Ectodermal cell (in vitro differentiated cells): Measurements from ENCODE around the gene CNTRL.
A peak's percentile ranks its signal among the peaks of the same experiment; 100 is the strongest.
"Not testable (repeated sequence)": the region's sequence is repeated elsewhere in the genome, so short reads cannot be mapped to it uniquely, and the experiment has no call there.

Experiments
- H3K27ac ChIP-seq: 2 replicates; pipeline ENCODE4 v1.7.0; 2013; ENCODE audit warnings: mild to moderate bottlenecking, low read depth, low read length; ENCODE audit not compliant: insufficient read depth, poor library complexity, severe bottlenecking
- H3K27me3 ChIP-seq: 2 replicates; pipeline ENCODE4 v1.7.0; 2013; ENCODE audit warnings: mild to moderate bottlenecking, low read length; ENCODE audit not compliant: insufficient read depth, control insufficient read depth, poor library complexity, severe bottlenecking
- H3K36me3 ChIP-seq: one replicate; pipeline ENCODE4 v1.7.0; 2013; ENCODE audit warnings: low read length; ENCODE audit not compliant: control insufficient read depth, insufficient read depth
- H3K4me1 ChIP-seq: one replicate; pipeline ENCODE4 v1.7.0; 2013; ENCODE audit warnings: low read length; ENCODE audit not compliant: control insufficient read depth, insufficient read depth
- H3K4me3 ChIP-seq: 2 replicates; pipeline ENCODE4 v1.7.0; 2013; ENCODE audit warnings: low read depth, low read length, control low read depth; ENCODE audit not compliant: insufficient read depth
- H3K9me3 ChIP-seq: 2 replicates; pipeline ENCODE4 v1.7.0; 2013; ENCODE audit warnings: mild to moderate bottlenecking, low read length, moderate library complexity; ENCODE audit not compliant: control insufficient read depth
- WGBS, 2 experiments: methylation state at CpG; one replicate each; pipeline ENCODE4 v1.1.7; 2013; ENCODE audit warnings: missing lambda C conversion rate in 2 of 2; 5-methylcytosine and 5-hydroxymethylcytosine counted together

CNTRL gene

DNA sequence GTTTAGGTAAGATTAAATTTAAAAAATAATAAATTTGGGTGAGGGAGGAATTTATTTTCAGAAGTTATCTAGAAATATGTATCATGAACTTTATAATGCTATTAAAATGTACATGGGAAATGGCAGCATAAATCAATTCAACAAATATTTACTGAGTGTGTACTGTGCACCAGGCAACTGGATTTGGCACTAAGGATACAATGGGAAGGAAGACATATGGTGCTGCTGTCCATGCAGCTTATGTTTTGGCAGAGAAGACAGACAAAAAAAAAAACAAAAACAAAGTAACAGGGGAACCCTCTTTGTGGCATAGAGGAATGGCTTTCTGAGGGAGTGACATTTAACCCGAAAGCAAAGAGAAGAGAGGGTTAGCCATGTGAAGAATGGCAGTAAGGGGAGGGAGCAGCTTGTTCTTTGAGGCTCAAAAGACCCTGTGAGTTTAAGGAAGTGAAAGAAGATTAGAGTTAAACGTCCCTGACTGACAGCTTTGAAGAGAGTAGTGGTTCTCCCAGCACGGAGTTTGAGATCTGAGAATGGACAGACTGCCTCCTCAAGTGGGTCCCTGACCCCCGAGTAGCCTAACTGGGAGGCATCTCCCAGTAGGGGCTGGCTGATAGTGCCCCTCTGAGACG lies 23.9 kb downstream of the CNTRL start:
- peaks cover 6% of the 10 kb centered on the region for H3K36me3 ChIP-seq
- H3K9me3 ChIP-seq = no peaks in the 10 kb centered on the region
- no peaks in the 10 kb centered on the region for H3K27me3 ChIP-seq
- H3K4me1 ChIP-seq = no peaks in the 10 kb centered on the region
- no peak overlapping the region for H3K27ac ChIP-seq
- WGBS, 2 experiments = 81 to 85% methylated on average over 5 of the region's 5 CpGs
- H3K4me3 ChIP-seq = no peak overlapping the region

DNA sequence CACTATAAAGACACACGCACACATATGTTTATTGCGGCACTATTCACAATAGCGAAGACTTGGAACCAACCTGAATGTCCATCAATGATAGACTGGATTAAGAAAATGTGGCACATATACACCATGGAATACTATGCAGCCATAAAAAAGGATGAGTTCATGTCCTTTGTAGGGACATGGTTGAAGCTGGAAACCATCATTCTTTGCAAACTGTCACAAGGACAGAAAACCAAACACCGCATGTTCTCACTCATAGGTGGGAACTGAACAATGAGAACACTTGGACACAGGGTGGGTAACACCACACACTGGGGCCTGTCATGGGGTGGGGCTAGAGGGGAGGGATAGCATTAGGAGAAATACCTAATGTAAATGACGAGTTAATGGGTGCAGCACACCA lies 29.3 kb downstream of the CNTRL start:
- H3K36me3 ChIP-seq, H3K4me3 ChIP-seq, H3K9me3 ChIP-seq, H3K27me3 ChIP-seq, H3K27ac ChIP-seq, H3K4me1 ChIP-seq: not testable (repeated sequence)
- 94 to 97% methylated on average over 4 to 5 of the region's 5 CpGs for WGBS, 2 experiments

DNA sequence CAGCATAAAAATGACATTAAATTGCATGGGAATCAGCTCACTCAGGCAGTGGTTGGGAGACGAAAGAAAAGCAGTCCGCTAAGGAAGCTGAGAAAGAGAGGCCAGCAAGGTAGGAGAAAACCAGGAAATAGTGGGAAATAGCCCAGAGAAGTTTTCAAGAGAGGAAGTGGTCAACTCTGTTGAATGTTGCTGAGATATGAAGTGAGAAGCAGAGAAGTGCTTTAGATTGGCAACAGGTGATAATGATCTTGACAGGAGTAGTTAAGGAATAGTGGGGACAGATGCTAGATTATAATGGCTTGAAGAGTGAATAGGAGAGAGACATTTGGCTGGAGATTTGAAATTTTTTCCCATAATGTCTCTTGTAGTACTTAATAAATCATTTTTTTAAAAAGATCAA lies 30.8 kb downstream of the CNTRL start:
- Histone ChIP-seq H3K4me1 (no peaks in the 10 kb centered on the region), H3K27me3 (no peaks in the 10 kb centered on the region), H3K4me3 (no peak overlapping the region), H3K9me3 (no peaks in the 10 kb centered on the region), H3K36me3 (no peaks in the 10 kb centered on the region), H3K27ac (no peak overlapping the region)
- 91 to 93% methylated on average over 2 of the region's 2 CpGs for WGBS, 2 experiments

DNA sequence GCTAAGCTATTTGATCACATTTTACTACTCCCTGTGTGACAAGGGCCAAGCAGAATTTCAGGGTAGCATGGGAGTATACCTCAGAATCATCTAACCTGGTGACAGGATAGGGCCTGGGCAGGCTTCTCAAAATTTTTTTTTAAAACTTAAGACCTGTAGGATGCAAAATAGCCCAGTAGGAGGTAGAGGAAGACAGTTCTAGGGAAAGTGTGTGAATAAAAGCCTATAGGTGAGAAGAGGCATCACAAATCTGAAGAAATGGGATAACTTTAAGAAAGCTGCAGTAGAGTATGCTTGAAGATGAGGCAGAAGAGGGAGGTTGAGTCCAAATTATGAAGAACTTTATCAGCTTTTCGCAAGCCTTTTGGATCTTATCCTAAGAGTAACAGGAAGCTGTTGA lies 32.3 kb downstream of the CNTRL start:
- 100% methylated on average over 1 of the region's 1 CpG for WGBS, 2 experiments
- Histone ChIP-seq H3K27me3 (no peaks in the 10 kb centered on the region), H3K36me3 (no peaks in the 10 kb centered on the region), H3K4me3 (no peak overlapping the region), H3K4me1 (no peaks in the 10 kb centered on the region), H3K9me3 (no peaks in the 10 kb centered on the region), H3K27ac (no peak overlapping the region)

DNA sequence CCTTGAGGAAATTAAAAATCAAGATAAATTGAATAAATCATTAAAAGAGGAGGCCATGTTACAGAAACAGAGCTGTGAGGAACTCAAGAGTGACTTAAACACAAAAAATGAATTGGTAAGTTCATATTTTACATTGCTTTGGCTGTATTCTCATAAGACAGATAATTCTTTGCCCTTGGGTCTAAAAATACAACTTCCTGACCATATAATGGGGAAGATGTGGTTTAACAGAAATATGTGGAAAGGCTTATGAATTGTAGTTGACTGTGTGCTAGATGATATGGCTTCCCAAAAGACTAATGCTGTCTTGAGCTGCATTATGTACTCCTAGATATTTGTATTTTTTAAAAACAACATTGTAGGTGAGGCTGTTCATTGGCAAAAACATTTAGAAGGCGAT lies 33.1 kb downstream of the CNTRL start:
- 100% methylated on average over 1 of the region's 1 CpG; no CpG with 5 or more reads in 1 of the 2 experiments for WGBS, 2 experiments

DNA sequence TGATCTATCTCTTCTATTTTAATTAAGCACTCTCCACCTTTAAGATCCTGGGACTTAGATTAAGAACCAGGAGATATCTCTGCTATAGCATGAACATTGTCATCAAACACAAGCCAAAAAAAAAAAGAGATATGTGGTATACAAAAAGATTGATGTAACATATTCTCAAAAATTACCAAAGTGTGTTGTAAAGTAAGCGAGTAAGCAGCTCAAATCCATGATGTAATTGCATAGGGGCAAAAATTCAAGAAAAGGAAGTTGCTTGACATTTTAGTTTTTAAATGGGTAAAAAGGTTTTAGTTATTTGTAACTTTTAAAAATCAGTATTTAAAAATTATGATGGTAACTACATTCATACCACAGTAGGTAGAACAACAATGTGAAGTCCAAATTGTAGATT lies 40.7 kb downstream of the CNTRL start:
- H3K36me3 ChIP-seq = no peaks in the 10 kb centered on the region
- H3K9me3 ChIP-seq = no peaks in the 10 kb centered on the region
- no peaks in the 10 kb centered on the region for H3K27me3 ChIP-seq
- no peaks in the 10 kb centered on the region for H3K4me1 ChIP-seq
- 93 to 100% methylated on average over 1 of the region's 1 CpG for WGBS, 2 experiments
- no peak overlapping the region for H3K27ac ChIP-seq
- H3K4me3 ChIP-seq = no peak overlapping the region

More for the DNA sequence above, 33.1 kb downstream of the CNTRL start:
- H3K27ac ChIP-seq = no peak overlapping the region
- H3K9me3 ChIP-seq = no peaks in the 10 kb centered on the region
- no peaks in the 10 kb centered on the region for H3K27me3 ChIP-seq
- H3K4me3 ChIP-seq = no peak overlapping the region
- H3K4me1 ChIP-seq = no peaks in the 10 kb centered on the region
- no peaks in the 10 kb centered on the region for H3K36me3 ChIP-seq

DNA sequence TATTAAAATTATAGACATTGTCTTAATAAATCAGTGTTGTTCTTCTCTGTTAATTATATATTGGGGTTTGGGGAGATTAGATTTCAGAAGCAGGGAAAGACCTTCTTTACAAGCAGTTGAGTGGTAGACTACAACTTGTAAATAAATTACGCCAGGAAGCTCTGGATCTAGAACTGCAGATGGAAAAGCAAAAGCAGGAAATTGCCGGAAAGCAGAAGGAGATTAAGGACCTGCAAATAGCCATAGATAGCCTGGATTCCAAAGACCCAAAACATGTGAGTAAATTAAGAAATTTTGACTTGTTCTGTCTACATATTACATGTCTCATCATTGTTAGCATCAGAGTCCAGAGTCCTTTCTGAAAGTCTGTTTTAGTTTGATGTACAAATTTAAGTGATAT lies 43.5 kb downstream of the CNTRL start:
- H3K27me3 ChIP-seq = no peaks in the 10 kb centered on the region
- whole genome bisulfite sequencing, 2 experiments = 94 to 96% methylated on average over 2 of the region's 2 CpGs
- H3K4me3 ChIP-seq = no peak overlapping the region
- no peaks in the 10 kb centered on the region for H3K9me3 ChIP-seq
- H3K27ac ChIP-seq = no peak overlapping the region
- H3K4me1 ChIP-seq = peaks cover 5% of the 10 kb centered on the region
- H3K36me3 ChIP-seq = no peaks in the 10 kb centered on the region

DNA sequence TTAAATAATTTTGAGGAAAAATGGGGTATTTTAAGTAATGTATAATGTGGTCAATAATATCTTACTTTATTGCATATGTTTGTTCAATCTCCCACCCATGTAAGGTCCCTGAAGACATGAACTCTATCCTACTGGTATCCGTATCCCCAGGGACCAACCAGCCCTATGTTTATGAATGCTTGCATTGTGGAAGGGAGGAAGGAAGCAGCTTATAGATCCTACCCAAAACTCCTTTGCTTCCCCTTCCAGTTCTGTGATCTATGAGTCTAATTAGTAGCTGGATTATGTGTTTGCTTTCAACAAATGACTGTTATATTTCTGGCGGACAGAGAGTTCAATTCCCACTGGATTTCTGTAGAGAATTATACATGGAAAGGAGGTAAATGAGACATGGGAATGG lies 45.6 kb downstream of the CNTRL start:
- no peaks in the 10 kb centered on the region for H3K27me3 ChIP-seq
- H3K36me3 ChIP-seq = no peaks in the 10 kb centered on the region
- 86 to 89% methylated on average over 1 to 2 of the region's 2 CpGs for WGBS, 2 experiments
- peaks cover 5% of the 10 kb centered on the region for H3K4me1 ChIP-seq
- no peak overlapping the region for H3K4me3 ChIP-seq
- no peak overlapping the region for H3K27ac ChIP-seq
- no peaks in the 10 kb centered on the region for H3K9me3 ChIP-seq

DNA sequence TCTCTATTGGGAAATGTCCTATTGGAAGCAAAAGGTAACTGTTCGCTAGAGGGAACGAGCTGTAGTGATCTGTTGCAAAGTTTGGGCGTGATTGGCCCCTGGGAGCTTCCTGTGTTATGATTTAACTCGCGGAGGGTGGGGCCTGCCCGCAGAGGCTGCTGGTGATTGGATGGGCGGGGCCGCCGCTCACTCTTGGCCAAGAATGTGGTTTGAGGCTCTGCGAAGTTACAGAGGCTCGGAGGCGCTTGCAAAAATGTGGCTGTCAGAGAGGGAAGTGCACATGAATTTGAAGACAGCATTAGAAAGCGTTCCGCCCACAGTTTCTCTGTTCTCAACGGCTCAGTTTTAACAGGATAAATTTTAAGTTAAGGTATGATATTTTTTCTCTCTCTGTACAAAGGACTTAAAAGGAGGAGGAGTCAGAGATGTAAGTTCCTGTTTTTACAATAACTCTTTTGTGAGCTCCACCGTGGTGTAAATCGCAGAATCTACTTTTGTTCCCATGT lies 46.9 kb downstream of the CNTRL start:
- Histone ChIP-seq H3K9me3 (no peaks in the 10 kb centered on the region), H3K36me3 (no peaks in the 10 kb centered on the region), H3K27me3 (no peaks in the 10 kb centered on the region), H3K4me1 (peaks cover 5% of the 10 kb centered on the region), H3K4me3 (peak overlapping the region; percentile 29), H3K27ac (no peak overlapping the region)
- WGBS, 2 experiments = 1 to 6% methylated on average over 15 to 17 of the region's 17 CpGs

DNA sequence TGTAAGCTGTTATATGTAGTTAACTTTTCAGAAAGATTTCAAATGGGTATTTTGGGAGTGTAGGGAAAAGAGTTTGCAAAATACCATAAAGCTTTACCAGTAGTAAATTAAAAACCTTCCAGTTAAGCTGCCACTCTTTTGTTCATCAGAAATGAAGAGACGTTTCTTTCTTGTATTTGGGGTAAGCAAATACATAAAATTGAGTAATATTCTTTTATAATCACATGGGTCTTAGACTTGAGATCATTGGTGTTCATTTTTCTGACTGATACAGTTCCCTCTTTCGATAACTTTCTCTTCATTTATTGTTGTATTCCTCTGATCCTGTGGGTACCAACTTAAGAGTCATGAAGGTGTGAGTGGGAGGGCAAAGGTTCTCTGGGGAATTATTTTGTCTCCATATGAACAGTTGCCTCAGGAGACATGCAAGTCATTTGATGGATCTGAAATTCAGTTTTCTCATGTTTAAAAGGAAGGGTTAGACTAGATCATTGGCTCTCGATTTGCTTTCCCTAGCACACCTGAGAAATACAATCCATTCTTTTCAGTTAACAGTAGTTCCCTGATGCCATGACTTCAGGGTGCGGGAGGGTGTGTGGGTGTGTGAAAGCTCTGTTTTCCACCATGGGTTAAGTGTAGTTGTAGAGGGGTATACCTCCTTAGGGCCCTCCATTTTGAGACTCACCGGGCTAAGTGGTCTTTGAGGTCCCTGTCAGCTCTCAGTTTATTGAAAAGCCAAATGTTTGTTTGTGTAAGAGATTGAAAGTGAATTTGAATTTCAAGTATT lies 47.7 kb downstream of the CNTRL start:
- Histone ChIP-seq H3K27ac (no peak overlapping the region), H3K9me3 (no peaks in the 10 kb centered on the region), H3K36me3 (no peaks in the 10 kb centered on the region), H3K4me3 (peak overlapping the region; percentile 29), H3K27me3 (no peaks in the 10 kb centered on the region), H3K4me1 (peaks cover 5% of the 10 kb centered on the region)
- 92 to 93% methylated on average over 4 of the region's 5 CpGs for WGBS, 2 experiments
